ENCODE data around the gene FBLIM1. TPM values are rescaled to one million over a fixed set of nuclear protein-coding genes. Genes with fewer than 3 reads are reported as not detected.

FBLIM1 gene
- total RNA-seq, 1 experiment from 2014 or later: 78.3 TPM

DNA sequence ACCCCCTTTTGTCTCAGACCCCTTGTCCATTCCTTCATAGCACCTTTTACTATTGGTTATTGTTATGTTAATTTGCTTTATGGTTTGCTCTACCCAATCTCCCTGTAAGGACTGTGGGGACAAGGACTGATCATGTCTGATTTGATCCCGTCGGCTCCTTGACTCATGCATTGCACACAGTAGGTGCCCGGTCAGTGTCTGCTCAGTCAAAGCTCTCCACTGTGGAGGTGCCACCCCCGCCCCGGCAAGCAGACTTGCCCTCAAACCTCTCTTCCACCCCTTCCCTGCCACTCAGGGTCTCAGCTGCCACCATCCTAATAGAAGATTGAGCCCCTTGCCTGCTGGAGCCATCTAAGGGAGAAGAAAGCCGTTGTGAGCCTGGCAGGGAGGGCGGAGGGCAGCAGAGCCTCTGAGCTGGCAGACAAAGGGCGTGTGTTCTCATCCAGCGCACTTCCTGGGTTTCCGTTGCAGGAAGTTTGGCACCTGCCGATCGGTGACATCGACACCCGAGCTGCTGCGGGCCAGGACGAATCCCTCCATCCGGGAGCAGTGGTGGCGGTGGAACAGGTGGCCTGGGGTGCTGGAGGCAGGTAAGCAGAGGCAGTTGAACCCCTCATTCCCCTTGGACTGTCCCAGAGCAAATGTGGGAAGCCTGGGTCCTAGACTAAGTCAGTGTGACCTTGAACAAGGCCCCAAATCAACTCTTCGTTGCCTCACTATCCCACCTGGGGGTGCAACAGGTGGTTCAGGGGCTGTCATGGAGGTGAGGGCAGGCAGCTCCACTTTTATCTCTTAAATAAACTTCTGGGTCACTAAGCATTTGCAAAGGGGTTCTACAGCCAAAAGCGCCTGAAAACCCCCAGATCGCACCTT lies 2.2 kb upstream of the FBLIM1 start:
- peaks cover 36% of the 10 kb centered on the region for H3K4me1 Mint-ChIP-seq
- peak; percentile 38 for DNase-seq (ENCODE audit: low spot score)
- ATAC-seq: no peak
- POLR2A ChIA-PET: interaction anchor here (0.9 to 1.3 kb wide), 4 partner anchors 12 to 93 kb away, joined by 3 to 6 read pairs (median 4); partner anchors contain the start of gene TMEM82
- TF ChIP-seq ZNF671 (CRISPR knock-in tag; IDR thresholded peaks at IDR 0.05) (no peak), FOXJ3 (CRISPR knock-in tag; IDR thresholded peaks at IDR 0.05; ENCODE audit: borderline replicate concordance) (no peak), NR1H2 (CRISPR knock-in tag; IDR thresholded peaks at IDR 0.05) (no peak), JAZF1 (CRISPR knock-in tag; IDR thresholded peaks at IDR 0.05) (no peak), OVOL2 (CRISPR knock-in tag; IDR thresholded peaks at IDR 0.05; ENCODE audit: borderline replicate concordance) (no peak)
- TF ChIP-seq, protein P1, sequence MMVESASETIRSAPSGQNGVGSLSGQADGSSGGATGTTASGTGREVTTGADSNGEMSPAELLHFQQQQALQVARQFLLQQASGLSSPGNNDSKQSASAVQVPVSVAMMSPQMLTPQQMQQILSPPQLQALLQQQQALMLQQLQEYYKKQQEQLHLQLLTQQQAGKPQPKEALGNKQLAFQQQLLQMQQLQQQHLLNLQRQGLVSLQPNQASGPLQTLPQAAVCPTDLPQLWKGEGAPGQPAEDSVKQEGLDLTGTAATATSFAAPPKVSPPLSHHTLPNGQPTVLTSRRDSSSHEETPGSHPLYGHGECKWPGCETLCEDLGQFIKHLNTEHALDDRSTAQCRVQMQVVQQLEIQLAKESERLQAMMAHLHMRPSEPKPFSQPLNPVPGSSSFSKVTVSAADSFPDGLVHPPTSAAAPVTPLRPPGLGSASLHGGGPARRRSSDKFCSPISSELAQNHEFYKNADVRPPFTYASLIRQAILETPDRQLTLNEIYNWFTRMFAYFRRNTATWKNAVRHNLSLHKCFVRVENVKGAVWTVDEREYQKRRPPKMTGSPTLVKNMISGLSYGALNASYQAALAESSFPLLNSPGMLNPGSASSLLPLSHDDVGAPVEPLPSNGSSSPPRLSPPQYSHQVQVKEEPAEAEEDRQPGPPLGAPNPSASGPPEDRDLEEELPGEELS (CRISPR knock-in tag; IDR thresholded peaks at IDR 0.05): no peak
- no peaks in the 10 kb centered on the region; the same call in 1 of the 2 replicates for H3K27me3 Mint-ChIP-seq (ENCODE audit: low read depth)
- H3K27ac Mint-ChIP-seq: no peak overlapping the region
- H3K36me3 Mint-ChIP-seq: no peaks in the 10 kb centered on the region
- CTCF ChIA-PET: interaction anchor here (0.6 to 5.2 kb wide), 5 partner anchors 16 to 323 kb away, joined by 3 to 51 read pairs (median 4); partner anchors contain the start of gene TMEM82
- 0 out of 2 replicates have a peak, but pooled peaks cover 3% of the 10 kb centered on the region for H3K9me3 Mint-ChIP-seq
- peak overlapping the region; percentile 79; the same call in 1 of the 2 replicates for H3K4me3 Mint-ChIP-seq

- TF ChIP-seq ETV6 (CRISPR knock-in tag; IDR thresholded peaks at IDR 0.05) (no peak), TCF7 (CRISPR knock-in tag; IDR thresholded peaks at IDR 0.05; ENCODE audit: low read depth) (no peak), TP53 (CRISPR knock-in tag; IDR thresholded peaks at IDR 0.05) (0 out of 2 replicates have a peak, but pooled peaks have one; percentile 25)
- Mint-ChIP-seq H3K4me3 (peak overlapping the region; percentile 79), H3K36me3 (no peaks in the 10 kb centered on the region), H3K27me3 (ENCODE audit: low read depth) (no peaks in the 10 kb centered on the region; the same call in 1 of the 2 replicates), H3K4me1 (peaks cover 40% of the 10 kb centered on the region), H3K27ac (peak overlapping the region; percentile 26; the same call in 1 of the 2 replicates), H3K9me3 (0 out of 2 replicates have a peak, but pooled peaks cover 3% of the 10 kb centered on the region)
- ATAC-seq (no peak), DNase-seq (ENCODE audit: low spot score) (no peak)
- CTCF ChIA-PET: interaction anchor here (1.0 to 5.2 kb wide), 5 partner anchors 16 to 322 kb away, joined by 3 to 51 read pairs (median 4); partner anchors contain the start of gene TMEM82
- POLR2A ChIA-PET: interaction anchor here (0.6 to 1.3 kb wide), 5 partner anchors 11 to 272 kb away, joined by 3 to 6 read pairs (median 3); partner anchors contain the start of gene TMEM82
These were observed 1.5 kb upstream of the FBLIM1 start for GRCh38 chr1:15757016-15757543.

DNA sequence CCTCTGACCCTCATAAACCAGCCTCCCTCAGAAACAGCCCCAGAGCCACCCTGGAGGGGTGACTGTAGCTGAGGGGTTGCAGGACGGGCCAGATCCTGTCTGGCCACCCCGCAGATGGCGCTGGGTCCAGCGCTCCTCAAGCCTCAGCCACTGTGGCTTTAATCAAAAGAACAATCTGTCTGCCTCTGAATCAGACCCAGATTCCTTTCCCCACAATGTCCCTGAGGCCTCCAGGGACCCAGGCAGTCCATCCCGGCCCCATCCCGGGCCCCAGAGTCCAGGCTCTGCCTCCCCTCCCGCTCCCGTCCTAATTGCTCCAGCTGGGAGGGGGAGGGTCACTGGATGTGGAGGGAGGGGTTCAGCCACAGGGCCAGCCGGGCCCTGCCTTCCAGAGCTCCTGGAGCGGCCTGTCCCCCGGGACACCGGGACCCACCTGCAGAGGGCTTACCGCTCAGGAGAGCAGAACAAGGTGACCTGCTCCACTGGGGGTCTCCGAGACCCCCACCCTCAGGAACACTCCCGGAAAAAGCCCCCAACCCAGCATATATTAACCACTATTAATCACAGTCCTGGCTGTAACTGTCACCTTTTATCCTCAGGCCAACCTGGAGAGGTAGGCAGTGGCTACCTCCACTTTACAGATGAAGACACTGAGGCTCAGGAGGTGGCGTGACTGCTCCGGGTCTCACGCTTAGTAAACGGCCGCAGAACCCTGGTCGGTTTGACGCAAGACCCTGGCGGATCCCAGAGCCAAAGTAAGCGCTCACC lies 836 bp upstream of the FBLIM1 start:
- ATAC-seq: peak; percentile 7
- CTCF ChIA-PET: interaction anchor here (1.0 to 5.2 kb wide), 4 partner anchors 17 to 154 kb away, joined by 3 to 51 read pairs (median 8); partner anchors contain the start of gene TMEM82
- peaks cover 5% of the 10 kb centered on the region for H3K36me3 Mint-ChIP-seq
- TF ChIP-seq HMGXB4 (CRISPR knock-in tag; IDR thresholded peaks at IDR 0.05) (0 out of 2 replicates have a peak, but pooled peaks have one; percentile 20), HMGA2 (CRISPR knock-in tag; IDR thresholded peaks at IDR 0.05) (0 out of 2 replicates have a peak, but pooled peaks have one; percentile 11), ZSCAN18 (CRISPR knock-in tag; IDR thresholded peaks at IDR 0.05) (no peak), SOX15 (CRISPR knock-in tag; IDR thresholded peaks at IDR 0.05) (no peak), ZNF423 (CRISPR knock-in tag; IDR thresholded peaks at IDR 0.05) (peak; percentile 78), ARID4B (CRISPR knock-in tag; IDR thresholded peaks at IDR 0.05; ENCODE audit: borderline replicate concordance) (no peak), E2F5 (CRISPR knock-in tag; IDR thresholded peaks at IDR 0.05) (0 out of 2 replicates have a peak, but pooled peaks have one; percentile 34)
- no peaks in the 10 kb centered on the region for H3K27me3 Mint-ChIP-seq (ENCODE audit: low read depth)
- H3K4me1 Mint-ChIP-seq: peaks cover 45% of the 10 kb centered on the region
- POLR2A ChIA-PET: interaction anchor here (0.6 to 1.3 kb wide), 4 partner anchors 11 to 271 kb away, joined by 3 to 4 read pairs (median 3); no protein-coding TSS in a partner anchor
- H3K27ac Mint-ChIP-seq: peak overlapping the region; percentile 64
- 0 out of 2 replicates have a peak, but pooled peaks cover 3% of the 10 kb centered on the region for H3K9me3 Mint-ChIP-seq
- H3K4me3 Mint-ChIP-seq: peak overlapping the region; percentile 79
- peak; percentile 59 for DNase-seq (ENCODE audit: low spot score)

Measured in WTC11 (cell line).